ENCODE data around the gene NTM. TPM values are rescaled to one million over a fixed set of nuclear protein-coding genes. Genes with fewer than 3 reads are reported as not detected.

NTM gene
- total and polyA plus RNA-seq, 9 donors, result 0.16 to 8.5 (median 0.55) TPM; not detected in 3

DNA sequence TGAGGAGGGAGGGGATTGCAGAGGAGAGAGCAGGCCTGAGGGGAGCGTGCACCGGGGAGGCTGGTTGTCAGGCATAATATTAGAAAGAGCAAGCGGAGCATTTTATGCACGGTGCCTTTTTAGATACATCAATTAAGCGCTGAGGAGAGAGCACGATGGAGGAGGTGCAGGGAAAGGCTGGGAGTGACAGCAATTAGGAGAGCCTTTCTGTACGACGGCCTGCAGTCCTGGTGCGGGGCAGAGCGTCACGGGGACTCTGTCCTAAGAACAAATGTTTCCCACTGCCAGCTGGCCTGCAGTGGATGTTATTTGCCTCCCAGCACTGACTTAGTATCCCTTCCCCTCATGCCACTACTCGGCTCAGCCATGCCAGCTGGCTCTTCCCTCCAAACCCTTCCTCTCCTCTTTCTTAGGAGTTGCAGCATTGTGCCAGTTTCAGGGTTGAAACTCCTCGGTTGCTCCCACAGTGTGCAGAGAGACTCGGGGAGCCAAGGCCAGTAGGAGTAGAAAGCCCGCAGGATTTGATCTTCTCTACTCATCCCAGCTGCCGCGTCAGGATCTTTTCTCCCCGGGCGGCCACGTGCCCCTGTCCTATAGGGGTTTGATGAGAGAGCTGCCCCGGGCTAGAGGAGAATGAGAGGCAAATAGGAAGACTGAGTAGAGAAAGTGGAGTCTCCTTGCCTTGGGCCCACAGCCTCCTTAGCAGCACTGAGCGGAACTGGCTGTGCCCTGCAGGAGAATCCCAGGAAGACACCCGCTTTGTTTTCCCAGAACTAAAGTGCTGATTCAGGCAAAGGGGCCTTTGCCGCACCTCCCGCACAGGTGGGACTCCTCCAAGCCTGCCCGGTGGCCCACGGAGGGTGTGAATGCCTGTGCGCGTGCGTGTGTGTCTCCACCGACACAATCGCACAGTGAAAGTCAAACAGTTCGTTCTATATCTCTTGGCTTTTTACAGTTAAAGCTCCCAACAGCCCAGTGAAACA lies 875.3 kb downstream of the NTM start:
- DNase-seq, result no peak
- H3K27ac ChIP-seq, result no peak overlapping the region
- no peaks in the 10 kb centered on the region for H3K9me3 ChIP-seq
- H3K4me1 ChIP-seq (ENCODE audit: insufficient read depth), result no peaks in the 10 kb centered on the region
- H3K36me3 ChIP-seq, result no peaks in the 10 kb centered on the region
- no peak for TF ChIP-seq EP300 (IDR thresholded peaks at IDR 0.05)
- no peak for TF ChIP-seq POLR2A (IDR thresholded peaks at IDR 0.05)
- TF ChIP-seq, protein P1, sequence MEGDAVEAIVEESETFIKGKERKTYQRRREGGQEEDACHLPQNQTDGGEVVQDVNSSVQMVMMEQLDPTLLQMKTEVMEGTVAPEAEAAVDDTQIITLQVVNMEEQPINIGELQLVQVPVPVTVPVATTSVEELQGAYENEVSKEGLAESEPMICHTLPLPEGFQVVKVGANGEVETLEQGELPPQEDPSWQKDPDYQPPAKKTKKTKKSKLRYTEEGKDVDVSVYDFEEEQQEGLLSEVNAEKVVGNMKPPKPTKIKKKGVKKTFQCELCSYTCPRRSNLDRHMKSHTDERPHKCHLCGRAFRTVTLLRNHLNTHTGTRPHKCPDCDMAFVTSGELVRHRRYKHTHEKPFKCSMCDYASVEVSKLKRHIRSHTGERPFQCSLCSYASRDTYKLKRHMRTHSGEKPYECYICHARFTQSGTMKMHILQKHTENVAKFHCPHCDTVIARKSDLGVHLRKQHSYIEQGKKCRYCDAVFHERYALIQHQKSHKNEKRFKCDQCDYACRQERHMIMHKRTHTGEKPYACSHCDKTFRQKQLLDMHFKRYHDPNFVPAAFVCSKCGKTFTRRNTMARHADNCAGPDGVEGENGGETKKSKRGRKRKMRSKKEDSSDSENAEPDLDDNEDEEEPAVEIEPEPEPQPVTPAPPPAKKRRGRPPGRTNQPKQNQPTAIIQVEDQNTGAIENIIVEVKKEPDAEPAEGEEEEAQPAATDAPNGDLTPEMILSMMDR (IDR thresholded peaks at IDR 0.05), result no peak
- H3K27me3 ChIP-seq, result no peaks in the 10 kb centered on the region
- no peak overlapping the region for H3K4me3 ChIP-seq
- WGBS, 3 donors, result 66 to 70% (median 69%) methylated on average over 33 of the region's 33 CpGs
- intact Hi-C loops (cut with DNase I), result no loop called here

DNA sequence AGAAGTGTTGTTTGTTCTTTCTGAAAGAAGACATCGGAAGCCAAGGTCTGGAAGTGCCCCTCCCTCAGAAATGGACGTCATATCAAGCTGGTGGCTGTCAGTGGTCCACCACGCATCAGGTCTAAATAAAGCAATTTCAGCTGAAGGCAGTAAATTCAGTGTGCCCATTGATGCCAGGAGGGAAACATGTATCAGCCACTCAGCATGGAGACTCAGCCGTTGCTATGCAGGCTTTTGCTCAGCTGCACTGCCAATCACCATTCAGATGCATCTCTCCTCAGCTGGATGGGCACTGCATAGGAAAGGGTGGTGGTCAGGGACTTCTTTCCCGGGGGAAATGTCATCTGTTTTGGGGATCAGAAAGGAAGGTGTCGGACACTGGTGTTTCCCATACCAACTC lies 878.2 kb downstream of the NTM start:
- Histone ChIP-seq H3K27me3 (no peaks in the 10 kb centered on the region), H3K4me3 (no peak overlapping the region), H3K4me1 (ENCODE audit: insufficient read depth) (no peaks in the 10 kb centered on the region), H3K27ac (no peak overlapping the region), H3K9me3 (no peaks in the 10 kb centered on the region), H3K36me3 (no peaks in the 10 kb centered on the region)
- TF ChIP-seq EP300 (IDR thresholded peaks at IDR 0.05) (no peak), POLR2A (IDR thresholded peaks at IDR 0.05) (no peak)
- TF ChIP-seq, protein P1 (IDR thresholded peaks at IDR 0.05), result no peak
- 58 to 68% (median 60%) methylated on average over 6 of the region's 6 CpGs for WGBS, 3 donors
- no peak for DNase-seq
- intact Hi-C loops (cut with DNase I), result no loop called here

DNA sequence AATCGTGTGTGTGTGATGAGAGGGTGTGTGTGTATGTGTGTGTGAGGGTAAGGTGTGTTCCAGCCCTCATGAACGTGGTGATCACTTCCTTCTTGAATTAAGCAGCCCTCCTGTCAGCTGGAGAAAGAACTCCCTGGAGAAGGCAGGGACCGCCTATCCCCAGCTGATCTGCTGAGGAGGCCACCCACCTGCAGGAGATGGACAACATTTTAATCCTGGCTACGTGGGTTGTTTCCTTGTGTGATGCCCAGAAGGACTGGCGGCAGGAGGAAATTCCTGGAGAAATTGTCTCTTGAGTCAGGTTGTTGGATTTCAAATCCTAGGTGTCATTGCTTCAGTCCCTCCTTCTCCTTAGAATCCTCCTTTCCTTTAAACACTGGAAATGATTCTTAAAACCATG lies 878.8 kb downstream of the NTM start:
- WGBS, 3 donors, result 51 to 72% (median 53%) methylated on average over 5 of the region's 5 CpGs
- intact Hi-C loops (cut with DNase I), result no loop called here
- Histone ChIP-seq H3K4me3 (no peak overlapping the region), H3K36me3 (no peaks in the 10 kb centered on the region), H3K27ac (no peak overlapping the region), H3K27me3 (no peaks in the 10 kb centered on the region), H3K9me3 (no peaks in the 10 kb centered on the region), H3K4me1 (ENCODE audit: insufficient read depth) (no peaks in the 10 kb centered on the region)
- TF ChIP-seq, protein P1 (IDR thresholded peaks at IDR 0.05), result no peak
- no peak for TF ChIP-seq EP300 (IDR thresholded peaks at IDR 0.05)
- no peak for TF ChIP-seq POLR2A (IDR thresholded peaks at IDR 0.05)
- DNase-seq, result no peak

DNA sequence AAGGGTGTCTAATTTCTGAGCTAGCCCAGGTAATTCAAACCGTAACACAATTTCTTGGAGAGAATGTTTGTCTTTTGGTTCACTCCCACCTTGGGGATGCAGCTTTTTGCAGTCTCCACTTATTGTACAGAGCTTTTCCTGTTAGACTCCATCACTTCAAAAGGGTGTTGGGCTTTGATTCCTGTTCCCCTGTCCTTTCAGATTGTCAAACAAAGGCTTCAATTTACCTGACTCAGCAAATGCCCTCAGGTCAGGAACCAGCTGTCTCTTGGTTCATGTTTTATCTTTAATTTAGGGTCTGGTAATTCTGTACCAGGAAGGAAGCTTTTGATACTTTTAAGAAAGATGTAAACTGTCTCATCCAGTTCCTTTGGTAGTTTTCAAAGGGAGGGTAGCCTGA lies 880.6 kb downstream of the NTM start:
- intact Hi-C loops (cut with DNase I), result no loop called here
- WGBS, 3 donors, result 80 to 91% (median 81%) methylated on average over 1 of the region's 1 CpG
- TF ChIP-seq POLR2A (IDR thresholded peaks at IDR 0.05) (no peak), EP300 (IDR thresholded peaks at IDR 0.05) (no peak)
- TF ChIP-seq, protein P1 (IDR thresholded peaks at IDR 0.05), result no peak

More for the DNA sequence above, 880.6 kb downstream of the NTM start:
- Histone ChIP-seq H3K4me3 (no peak overlapping the region), H3K27me3 (no peaks in the 10 kb centered on the region), H3K36me3 (no peaks in the 10 kb centered on the region), H3K9me3 (no peaks in the 10 kb centered on the region), H3K4me1 (ENCODE audit: insufficient read depth) (no peaks in the 10 kb centered on the region), H3K27ac (no peak overlapping the region)
- no peak for DNase-seq
